ENCODE results near the gene DOCK4. TPM values are rescaled to one million over a fixed set of nuclear protein-coding genes. Genes with fewer than 3 reads are reported as not detected.

The DOCK4 gene
- total RNA-seq, 1 experiment from 2014 or later = 20.4 TPM

DNA sequence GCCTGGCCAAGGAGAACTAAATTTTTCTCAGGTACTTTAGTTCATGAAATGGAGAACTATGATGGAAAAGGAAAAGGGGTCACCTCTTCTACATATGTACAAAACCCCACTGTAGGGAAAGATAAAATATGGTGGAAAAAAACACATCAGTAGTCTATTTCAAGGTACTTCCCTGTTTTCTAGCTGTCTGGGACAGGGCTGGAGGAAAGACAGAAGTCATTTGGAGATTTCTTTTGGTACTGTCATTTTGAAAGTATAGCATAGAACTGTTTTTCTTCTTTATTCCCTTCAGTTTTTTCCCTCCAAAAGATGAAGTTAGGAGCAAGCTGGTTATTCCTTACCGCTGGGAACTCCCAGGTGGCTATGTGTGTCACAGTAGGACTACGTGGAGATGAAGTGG lies 196.1 kb downstream of the DOCK4 start:
- ATAC-seq = no peak
- Mint-ChIP-seq H3K27ac (no peak overlapping the region), H3K4me3 (no peak overlapping the region), H3K36me3 (no peaks in the 10 kb centered on the region), H3K4me1 (peaks cover 4% of the 10 kb centered on the region; the same call in 1 of the 2 replicates), H3K27me3 (ENCODE audit: low read depth) (no peaks in the 10 kb centered on the region), H3K9me3 (no peaks in the 10 kb centered on the region)
- CTCF ChIA-PET = no interaction called here
- POLR2A ChIA-PET = no interaction called here
- TF ChIP-seq JUN (CRISPR knock-in tag; IDR thresholded peaks at IDR 0.05) (no peak), IRF2 (CRISPR knock-in tag; IDR thresholded peaks at IDR 0.05; ENCODE audit: borderline replicate concordance, low read depth) (no peak), HMGA2 (CRISPR knock-in tag; IDR thresholded peaks at IDR 0.05) (no peak), CREB1 (CRISPR knock-in tag; IDR thresholded peaks at IDR 0.05) (no peak), NR2C2 (CRISPR knock-in tag; IDR thresholded peaks at IDR 0.05) (no peak), E2F5 (CRISPR knock-in tag; IDR thresholded peaks at IDR 0.05) (no peak), GRHL2 (CRISPR knock-in tag; IDR thresholded peaks at IDR 0.05; ENCODE audit: insufficient replicate concordance, severe bottlenecking) (no peak), IRF1 (CRISPR knock-in tag; IDR thresholded peaks at IDR 0.05) (no peak), ZNF263 (CRISPR knock-in tag; IDR thresholded peaks at IDR 0.05; ENCODE audit: low read depth) (no peak), NR3C1 (CRISPR knock-in tag; conservative IDR thresholded peaks at IDR 0.05; ENCODE audit: low read depth) (no peak)
- TF ChIP-seq, protein P1, sequence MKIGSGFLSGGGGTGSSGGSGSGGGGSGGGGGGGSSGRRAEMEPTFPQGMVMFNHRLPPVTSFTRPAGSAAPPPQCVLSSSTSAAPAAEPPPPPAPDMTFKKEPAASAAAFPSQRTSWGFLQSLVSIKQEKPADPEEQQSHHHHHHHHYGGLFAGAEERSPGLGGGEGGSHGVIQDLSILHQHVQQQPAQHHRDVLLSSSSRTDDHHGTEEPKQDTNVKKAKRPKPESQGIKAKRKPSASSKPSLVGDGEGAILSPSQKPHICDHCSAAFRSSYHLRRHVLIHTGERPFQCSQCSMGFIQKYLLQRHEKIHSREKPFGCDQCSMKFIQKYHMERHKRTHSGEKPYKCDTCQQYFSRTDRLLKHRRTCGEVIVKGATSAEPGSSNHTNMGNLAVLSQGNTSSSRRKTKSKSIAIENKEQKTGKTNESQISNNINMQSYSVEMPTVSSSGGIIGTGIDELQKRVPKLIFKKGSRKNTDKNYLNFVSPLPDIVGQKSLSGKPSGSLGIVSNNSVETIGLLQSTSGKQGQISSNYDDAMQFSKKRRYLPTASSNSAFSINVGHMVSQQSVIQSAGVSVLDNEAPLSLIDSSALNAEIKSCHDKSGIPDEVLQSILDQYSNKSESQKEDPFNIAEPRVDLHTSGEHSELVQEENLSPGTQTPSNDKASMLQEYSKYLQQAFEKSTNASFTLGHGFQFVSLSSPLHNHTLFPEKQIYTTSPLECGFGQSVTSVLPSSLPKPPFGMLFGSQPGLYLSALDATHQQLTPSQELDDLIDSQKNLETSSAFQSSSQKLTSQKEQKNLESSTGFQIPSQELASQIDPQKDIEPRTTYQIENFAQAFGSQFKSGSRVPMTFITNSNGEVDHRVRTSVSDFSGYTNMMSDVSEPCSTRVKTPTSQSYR (CRISPR knock-in tag; IDR thresholded peaks at IDR 0.05) = no peak
- DNase-seq (ENCODE audit: low spot score) = no peak

DNA sequence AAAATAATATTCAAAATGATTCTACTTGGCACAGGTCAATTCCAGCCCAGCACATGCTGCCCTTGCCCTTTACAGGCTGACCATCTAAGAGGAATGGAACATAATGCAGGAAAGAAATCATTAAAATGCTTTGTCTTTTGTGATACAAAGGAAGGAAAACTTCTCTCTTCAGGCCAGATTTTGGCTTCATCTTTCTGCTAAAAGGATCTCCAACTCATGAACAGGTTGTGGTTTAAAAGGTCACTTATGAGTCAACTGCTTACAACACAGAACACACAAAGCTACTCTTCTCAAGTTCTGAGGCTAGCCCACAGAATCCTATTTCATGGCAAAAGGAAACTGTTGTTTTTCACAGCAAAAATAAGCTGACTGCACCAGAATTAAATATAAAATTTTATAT lies 197.1 kb downstream of the DOCK4 start:
- ChIA-PET POLR2A (no interaction called here), CTCF (no interaction called here)
- H3K27ac Mint-ChIP-seq = no peak overlapping the region
- H3K4me3 Mint-ChIP-seq = no peak overlapping the region
- DNase-seq (ENCODE audit: low spot score) (no peak), ATAC-seq (no peak)
- no peaks in the 10 kb centered on the region for H3K9me3 Mint-ChIP-seq
- H3K36me3 Mint-ChIP-seq = no peaks in the 10 kb centered on the region
- H3K4me1 Mint-ChIP-seq = peaks cover 4% of the 10 kb centered on the region; the same call in 1 of the 2 replicates
- H3K27me3 Mint-ChIP-seq (ENCODE audit: low read depth) = no peaks in the 10 kb centered on the region
- TF ChIP-seq ZNF671 (CRISPR knock-in tag; IDR thresholded peaks at IDR 0.05) (no peak), SMAD4 (CRISPR knock-in tag; IDR thresholded peaks at IDR 0.05) (no peak), TCF7 (CRISPR knock-in tag; IDR thresholded peaks at IDR 0.05; ENCODE audit: low read depth) (no peak), ZNF512 (CRISPR knock-in tag; IDR thresholded peaks at IDR 0.05; ENCODE audit: borderline replicate concordance) (no peak), TEAD1 (CRISPR knock-in tag; IDR thresholded peaks at IDR 0.05) (no peak), MAX (CRISPR knock-in tag; IDR thresholded peaks at IDR 0.05) (no peak), E2F4 (CRISPR knock-in tag; IDR thresholded peaks at IDR 0.05; ENCODE audit: borderline replicate concordance, low read depth) (no peak), KAT7 (CRISPR knock-in tag; IDR thresholded peaks at IDR 0.05; ENCODE audit: borderline replicate concordance) (no peak), IRF2 (CRISPR knock-in tag; IDR thresholded peaks at IDR 0.05; ENCODE audit: borderline replicate concordance, low read depth) (no peak), CREB1 (CRISPR knock-in tag; IDR thresholded peaks at IDR 0.05) (no peak), EMX1 (CRISPR knock-in tag; IDR thresholded peaks at IDR 0.05) (no peak), ZBTB21 (CRISPR knock-in tag; IDR thresholded peaks at IDR 0.05; ENCODE audit: borderline replicate concordance) (no peak)
- TF ChIP-seq, protein P2, sequence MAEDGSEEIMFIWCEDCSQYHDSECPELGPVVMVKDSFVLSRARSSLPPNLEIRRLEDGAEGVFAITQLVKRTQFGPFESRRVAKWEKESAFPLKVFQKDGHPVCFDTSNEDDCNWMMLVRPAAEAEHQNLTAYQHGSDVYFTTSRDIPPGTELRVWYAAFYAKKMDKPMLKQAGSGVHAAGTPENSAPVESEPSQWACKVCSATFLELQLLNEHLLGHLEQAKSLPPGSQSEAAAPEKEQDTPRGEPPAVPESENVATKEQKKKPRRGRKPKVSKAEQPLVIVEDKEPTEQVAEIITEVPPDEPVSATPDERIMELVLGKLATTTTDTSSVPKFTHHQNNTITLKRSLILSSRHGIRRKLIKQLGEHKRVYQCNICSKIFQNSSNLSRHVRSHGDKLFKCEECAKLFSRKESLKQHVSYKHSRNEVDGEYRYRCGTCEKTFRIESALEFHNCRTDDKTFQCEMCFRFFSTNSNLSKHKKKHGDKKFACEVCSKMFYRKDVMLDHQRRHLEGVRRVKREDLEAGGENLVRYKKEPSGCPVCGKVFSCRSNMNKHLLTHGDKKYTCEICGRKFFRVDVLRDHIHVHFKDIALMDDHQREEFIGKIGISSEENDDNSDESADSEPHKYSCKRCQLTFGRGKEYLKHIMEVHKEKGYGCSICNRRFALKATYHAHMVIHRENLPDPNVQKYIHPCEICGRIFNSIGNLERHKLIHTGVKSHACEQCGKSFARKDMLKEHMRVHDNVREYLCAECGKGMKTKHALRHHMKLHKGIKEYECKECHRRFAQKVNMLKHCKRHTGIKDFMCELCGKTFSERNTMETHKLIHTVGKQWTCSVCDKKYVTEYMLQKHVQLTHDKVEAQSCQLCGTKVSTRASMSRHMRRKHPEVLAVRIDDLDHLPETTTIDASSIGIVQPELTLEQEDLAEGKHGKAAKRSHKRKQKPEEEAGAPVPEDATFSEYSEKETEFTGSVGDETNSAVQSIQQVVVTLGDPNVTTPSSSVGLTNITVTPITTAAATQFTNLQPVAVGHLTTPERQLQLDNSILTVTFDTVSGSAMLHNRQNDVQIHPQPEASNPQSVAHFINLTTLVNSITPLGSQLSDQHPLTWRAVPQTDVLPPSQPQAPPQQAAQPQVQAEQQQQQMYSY (CRISPR knock-in tag; IDR thresholded peaks at IDR 0.05) = no peak
- TF ChIP-seq, protein P1 (CRISPR knock-in tag; IDR thresholded peaks at IDR 0.05) = no peak
